AG04450 (cell line): Measurements from ENCODE around the gene CNTN5. TPM values are rescaled to one million over a fixed set of nuclear protein-coding genes. Genes with fewer than 3 reads are reported as not detected.

Experiments used
- CTCF ChIA-PET: fragments of 300-600, 350-600 bp; formaldehyde crosslinking; extraction: SDS; loops from one replicate; lab custom pipeline; 2022; ENCODE audit warnings: antibody characterized with exemption, inconsistent platforms; lab: Charles Lee
- POLR2A ChIA-PET: fragments of 350-600 bp; formaldehyde crosslinking; extraction: SDS; loops from one replicate; lab custom pipeline; 2021; ENCODE audit warnings: antibody characterized with exemption, inconsistent platforms; lab: Yijun Ruan, JAX
- DNase-seq: peaks from one replicate; pipeline ENCODE4 v3.0.0-alpha.2; 2011; ENCODE audit warnings: low read depth, low spot score
- H3K27ac ChIP-seq: one replicate; pipeline ENCODE4 v1.5.1; 2012; ENCODE audit warnings: low read depth, low read length, control low read depth
- H3K27me3 ChIP-seq: one replicate; pipeline ENCODE4 v1.6.0; 2012; ENCODE audit warnings: low read length; ENCODE audit not compliant: control insufficient read depth, insufficient read depth
- H3K4me3 ChIP-seq: 2 replicates; pipeline ENCODE4 v1.5.1; 2011; ENCODE audit warnings: mild to moderate bottlenecking, low read depth, low read length, control low read depth
- H3K9me3 ChIP-seq: 2 replicates; pipeline ENCODE4 v1.5.1; 2012; ENCODE audit warnings: low read length; ENCODE audit not compliant: control insufficient read depth, insufficient read depth
- polyA plus RNA-seq: library from polyadenylated mRNA; depleted of rRNA; stranded (reverse); fragments of >200 nt; gene quantifications from 2 replicates; pipeline ENCODE4 v1.2.3, GENCODE V29; 2011
- TF ChIP-seq, protein P1 (sequence below): IDR thresholded peaks from 2 replicates; pipeline ENCODE4 v1.5.1; 2011; ENCODE audit warnings: low read depth, low read length, control low read depth, inconsistent platforms

Gene CNTN5
- polyA plus RNA-seq, 1 experiment, result not detected

DNA sequence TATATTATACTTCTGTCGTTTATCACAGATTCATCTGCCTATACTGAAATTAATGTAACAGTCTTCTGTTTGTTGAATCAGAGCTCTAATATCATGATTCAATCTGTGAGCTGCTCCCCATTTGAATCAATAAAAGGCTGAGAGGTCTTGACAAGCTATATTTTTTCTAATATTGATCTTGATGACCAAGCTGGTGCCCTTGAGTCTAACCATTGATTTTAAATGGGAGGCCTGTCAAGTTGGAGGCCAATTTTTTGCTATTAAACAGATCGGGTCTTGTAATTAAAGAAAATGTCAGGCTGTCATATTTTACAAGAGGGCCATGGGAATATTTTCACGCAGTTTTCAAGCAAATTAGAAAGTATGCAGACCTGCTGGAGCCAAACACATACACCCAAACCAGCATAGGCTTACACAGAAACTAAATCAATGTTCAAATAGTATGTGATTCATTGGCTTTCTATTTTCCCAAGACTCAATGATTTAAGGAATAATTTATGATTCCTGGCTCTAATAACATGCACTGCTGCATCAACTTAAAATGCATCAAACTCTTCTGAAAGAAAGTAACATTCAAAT, 286.9 kb downstream of the CNTN5 start:
- Histone ChIP-seq H3K9me3 (no peaks in the 10 kb centered on the region), H3K4me3 (no peak overlapping the region), H3K27ac (no peak overlapping the region), H3K27me3 (no peaks in the 10 kb centered on the region)
- TF ChIP-seq, protein P1, sequence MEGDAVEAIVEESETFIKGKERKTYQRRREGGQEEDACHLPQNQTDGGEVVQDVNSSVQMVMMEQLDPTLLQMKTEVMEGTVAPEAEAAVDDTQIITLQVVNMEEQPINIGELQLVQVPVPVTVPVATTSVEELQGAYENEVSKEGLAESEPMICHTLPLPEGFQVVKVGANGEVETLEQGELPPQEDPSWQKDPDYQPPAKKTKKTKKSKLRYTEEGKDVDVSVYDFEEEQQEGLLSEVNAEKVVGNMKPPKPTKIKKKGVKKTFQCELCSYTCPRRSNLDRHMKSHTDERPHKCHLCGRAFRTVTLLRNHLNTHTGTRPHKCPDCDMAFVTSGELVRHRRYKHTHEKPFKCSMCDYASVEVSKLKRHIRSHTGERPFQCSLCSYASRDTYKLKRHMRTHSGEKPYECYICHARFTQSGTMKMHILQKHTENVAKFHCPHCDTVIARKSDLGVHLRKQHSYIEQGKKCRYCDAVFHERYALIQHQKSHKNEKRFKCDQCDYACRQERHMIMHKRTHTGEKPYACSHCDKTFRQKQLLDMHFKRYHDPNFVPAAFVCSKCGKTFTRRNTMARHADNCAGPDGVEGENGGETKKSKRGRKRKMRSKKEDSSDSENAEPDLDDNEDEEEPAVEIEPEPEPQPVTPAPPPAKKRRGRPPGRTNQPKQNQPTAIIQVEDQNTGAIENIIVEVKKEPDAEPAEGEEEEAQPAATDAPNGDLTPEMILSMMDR, result no peak
- DNase-seq, result no peak
- ChIA-PET POLR2A (no interaction called here), CTCF (no interaction called here)

- H3K27me3 ChIP-seq, result no peaks in the 10 kb centered on the region
- ChIA-PET CTCF (no interaction called here), POLR2A (no interaction called here)
- H3K9me3 ChIP-seq, result no peaks in the 10 kb centered on the region
- DNase-seq, result no peak
- no peak overlapping the region for H3K4me3 ChIP-seq
- TF ChIP-seq, protein P1, result no peak
- no peak overlapping the region for H3K27ac ChIP-seq
Observed at GRCh38 chr11:99311870-99312269, 291.1 kb downstream of the CNTN5 start.

DNA sequence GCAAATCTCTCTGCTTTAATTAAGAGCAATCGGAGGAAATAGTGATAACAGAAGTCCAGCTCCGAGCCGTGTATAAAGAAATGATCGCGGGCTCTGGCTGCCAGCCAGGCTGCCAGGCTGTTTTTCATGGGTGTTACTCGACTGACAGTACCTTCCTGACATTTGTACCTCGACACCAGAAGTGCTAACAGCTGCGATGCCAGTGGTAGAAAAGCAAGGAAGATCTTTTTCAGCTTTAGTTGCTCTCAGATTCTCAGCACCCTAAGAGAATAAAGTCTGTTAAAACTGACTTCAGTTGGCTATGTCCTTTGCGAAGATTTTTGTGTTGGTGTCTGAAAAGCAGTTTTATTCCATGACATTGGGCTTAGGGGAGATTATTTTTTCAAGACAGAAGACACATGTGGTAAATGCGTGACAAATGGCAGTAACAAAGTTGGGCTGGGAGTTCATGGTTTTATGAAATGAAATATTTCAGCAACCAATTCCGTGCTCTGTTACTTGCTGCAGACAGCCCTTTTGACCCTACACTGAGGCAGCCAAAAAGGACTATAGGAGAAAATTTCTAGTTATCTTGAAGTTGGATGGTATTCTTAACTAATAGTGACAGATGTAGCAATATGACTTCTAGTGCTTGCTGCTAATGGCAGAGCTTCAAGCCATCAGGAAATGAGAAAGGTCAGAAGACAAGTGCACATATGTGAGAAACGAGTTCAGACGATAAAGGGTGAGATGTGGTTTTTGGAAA, 296.2 kb downstream of the CNTN5 start:
- ChIA-PET CTCF (no interaction called here), POLR2A (no interaction called here)
- H3K4me3 ChIP-seq, result no peak overlapping the region
- H3K27ac ChIP-seq, result no peak overlapping the region
- no peak for DNase-seq
- H3K27me3 ChIP-seq, result no peaks in the 10 kb centered on the region
- H3K9me3 ChIP-seq, result no peaks in the 10 kb centered on the region
- TF ChIP-seq, protein P1, result no peak

GRCh38 chr11:99320769-99321290, 300.1 kb downstream of the CNTN5 start:
- Histone ChIP-seq H3K4me3 (no peak overlapping the region), H3K27ac (no peak overlapping the region), H3K9me3 (no peaks in the 10 kb centered on the region), H3K27me3 (no peaks in the 10 kb centered on the region)
- TF ChIP-seq, protein P1, result no peak
- DNase-seq, result no peak
- ChIA-PET POLR2A (no interaction called here), CTCF (no interaction called here)

DNA sequence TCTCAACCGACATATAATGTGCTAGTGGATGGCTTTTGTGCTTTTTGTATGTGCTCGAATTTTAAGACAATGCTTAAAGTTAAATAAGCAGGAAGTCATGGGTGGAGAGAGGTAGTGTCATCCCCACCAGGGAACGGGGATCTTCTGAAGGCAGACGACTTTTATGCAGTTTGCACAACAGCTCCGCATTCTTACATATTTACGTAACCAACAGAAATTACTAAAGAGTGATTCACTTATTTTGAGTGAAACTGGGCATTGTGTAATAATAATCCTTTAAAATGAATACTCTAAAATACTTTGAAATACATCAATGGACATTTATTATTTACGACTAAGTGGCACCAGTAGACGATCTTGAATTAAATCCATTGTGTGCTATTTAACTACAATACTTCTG, 305.1 kb downstream of the CNTN5 start:
- TF ChIP-seq, protein P1, result no peak
- ChIA-PET CTCF (no interaction called here), POLR2A (interaction anchor here (0.8 kb wide), 1 partner anchor 368 kb away, joined by 3 read pairs; no protein-coding TSS in a partner anchor)
- DNase-seq, result peak; percentile 27
- no peaks in the 10 kb centered on the region for H3K27me3 ChIP-seq
- no peak overlapping the region for H3K4me3 ChIP-seq
- no peak overlapping the region for H3K27ac ChIP-seq
- H3K9me3 ChIP-seq, result no peaks in the 10 kb centered on the region
